HG03064 (cell line): Measurements from ENCODE around the gene THAP4.
"Not testable (repeated sequence)": the region's sequence is repeated elsewhere in the genome, so short reads cannot be mapped to it uniquely, and the experiment has no call there.

ENCODE experiments used
- ATAC-seq: cut with Tn5 transposase; IDR thresholded peaks from one replicate; pipeline ENCODE4 v1.9.1; 2021; ENCODE audit warnings: low read depth; ENCODE audit not compliant: unreplicated experiment

Gene THAP4

GRCh38 chr2:241590496-241591455 is 46.2 kb downstream of the THAP4 start:
- ATAC-seq = not testable (repeated sequence)

- ATAC-seq = not testable (repeated sequence)
Measured at GRCh38 chr2:241589863-241590262, 47.1 kb downstream of the THAP4 start.

- ATAC-seq = no peak
Measured at GRCh38 chr2:241586564-241587264, 50.2 kb downstream of the THAP4 start.

GRCh38 chr2:241584436-241584835 is 52.5 kb downstream of the THAP4 start:
- no peak for ATAC-seq

- ATAC-seq = no peak
Measured at GRCh38 chr2:241582806-241583205, 54.2 kb downstream of the THAP4 start.

- no peak for ATAC-seq
Measured at GRCh38 chr2:241582328-241582727, 54.6 kb downstream of the THAP4 start.

- no peak for ATAC-seq
Measured at GRCh38 chr2:241579281-241579680, 57.7 kb downstream of the THAP4 start.

- ATAC-seq = no peak
Measured at GRCh38 chr2:241577413-241578122, 59.4 kb downstream of the THAP4 start.

GRCh38 chr2:241576293-241576654 is 60.7 kb downstream of the THAP4 start:
- ATAC-seq = no peak

GRCh38 chr2:241575624-241576292 is 61.2 kb downstream of the THAP4 start:
- no peak for ATAC-seq

- no peak for ATAC-seq
Measured at GRCh38 chr2:241574911-241575623, 61.9 kb downstream of the THAP4 start.

GRCh38 chr2:241573741-241574140 is 63.2 kb downstream of the THAP4 start:
- no peak for ATAC-seq

- not testable (repeated sequence) for ATAC-seq
Measured at GRCh38 chr2:241572915-241573651, 63.9 kb downstream of the THAP4 start.

GRCh38 chr2:241571821-241572620 is 64.9 kb downstream of the THAP4 start:
- ATAC-seq = no peak

GRCh38 chr2:241570961-241571581 is 65.9 kb downstream of the THAP4 start:
- ATAC-seq = no peak

- no peak for ATAC-seq
Measured at GRCh38 chr2:241569831-241570281, 67.1 kb downstream of the THAP4 start.

- ATAC-seq = no peak
Measured at GRCh38 chr2:241568726-241569125, 68.2 kb downstream of the THAP4 start.

- ATAC-seq = no peak
Measured at GRCh38 chr2:241567776-241568175, 69.2 kb downstream of the THAP4 start.
